SH-SY5Y (cell line): ENCODE results near the gene ADAMTS10.

Experiments used
- GATA2 ChIP-seq: IDR thresholded peaks from 2 replicates; pipeline ENCODE4 v1.6.1; 2011; ENCODE audit warnings: mild to moderate bottlenecking, low read depth, low read length
- GATA3 ChIP-seq: IDR thresholded peaks from 2 replicates; pipeline ENCODE4 v1.6.1; 2011; ENCODE audit warnings: low read depth, mild to moderate bottlenecking, low read length, moderate library complexity

Gene ADAMTS10

GRCh38 chr19:8638078-8638619 lies 27.6 kb upstream of the ADAMTS10 start:
- TF ChIP-seq GATA2, result no peak
- TF ChIP-seq GATA3, result no peak

- no peak for TF ChIP-seq GATA2
Observed at GRCh38 chr19:8635422-8635821, 24.9 kb upstream of the ADAMTS10 start.

DNA sequence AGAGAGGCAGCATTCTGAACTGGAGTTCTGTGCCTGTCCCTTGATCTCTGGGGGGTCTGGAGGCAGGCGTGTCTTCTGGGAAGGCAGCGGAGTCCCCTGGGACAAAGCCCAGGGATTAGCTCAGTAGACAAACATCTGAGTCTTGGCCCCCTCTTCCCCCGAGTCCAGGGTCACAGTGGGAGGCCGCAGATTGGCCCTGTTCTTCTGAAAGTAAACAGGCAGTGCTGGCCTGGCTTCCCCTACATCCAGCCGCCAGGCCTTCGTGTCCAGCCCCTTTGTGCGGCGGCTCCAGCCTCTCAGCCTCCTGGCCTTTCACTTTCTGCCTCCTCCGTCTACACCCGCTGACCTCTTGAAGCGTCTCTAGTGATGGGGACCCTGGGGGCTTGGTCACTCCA lies 20.9 kb upstream of the ADAMTS10 start:
- TF ChIP-seq GATA2 (no peak), GATA3 (no peak)

DNA sequence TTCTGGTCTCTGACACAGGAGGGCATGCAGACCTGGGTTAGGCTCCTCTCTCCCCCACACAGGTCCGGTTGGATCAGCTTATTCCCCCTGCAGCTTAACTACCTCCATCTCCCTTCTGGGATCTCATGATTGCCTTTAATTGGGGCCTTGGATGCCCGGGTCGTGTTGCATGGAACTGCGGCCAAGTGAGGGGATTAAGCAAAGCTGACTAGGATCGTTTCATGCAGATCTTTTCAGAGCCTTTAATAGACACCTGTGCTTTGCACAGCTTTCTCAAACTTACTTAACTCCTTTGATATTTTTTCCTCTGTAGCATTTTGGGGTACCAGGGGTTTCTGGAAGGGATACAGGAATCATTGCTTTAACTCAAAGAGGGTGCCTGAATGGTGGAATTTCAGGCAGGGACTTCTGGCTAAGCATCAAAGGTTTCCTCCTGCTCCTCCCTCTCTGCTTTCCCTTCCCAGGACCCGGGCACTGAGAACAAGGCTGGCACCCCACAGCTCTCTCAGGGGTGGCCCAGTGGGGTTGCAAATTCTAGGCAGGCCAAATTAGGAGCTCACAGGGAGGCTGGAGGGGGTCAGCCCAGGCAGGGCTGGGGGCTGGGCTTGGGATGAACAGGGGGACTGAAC lies 20.4 kb upstream of the ADAMTS10 start:
- no peak for TF ChIP-seq GATA3
- TF ChIP-seq GATA2, result no peak

DNA sequence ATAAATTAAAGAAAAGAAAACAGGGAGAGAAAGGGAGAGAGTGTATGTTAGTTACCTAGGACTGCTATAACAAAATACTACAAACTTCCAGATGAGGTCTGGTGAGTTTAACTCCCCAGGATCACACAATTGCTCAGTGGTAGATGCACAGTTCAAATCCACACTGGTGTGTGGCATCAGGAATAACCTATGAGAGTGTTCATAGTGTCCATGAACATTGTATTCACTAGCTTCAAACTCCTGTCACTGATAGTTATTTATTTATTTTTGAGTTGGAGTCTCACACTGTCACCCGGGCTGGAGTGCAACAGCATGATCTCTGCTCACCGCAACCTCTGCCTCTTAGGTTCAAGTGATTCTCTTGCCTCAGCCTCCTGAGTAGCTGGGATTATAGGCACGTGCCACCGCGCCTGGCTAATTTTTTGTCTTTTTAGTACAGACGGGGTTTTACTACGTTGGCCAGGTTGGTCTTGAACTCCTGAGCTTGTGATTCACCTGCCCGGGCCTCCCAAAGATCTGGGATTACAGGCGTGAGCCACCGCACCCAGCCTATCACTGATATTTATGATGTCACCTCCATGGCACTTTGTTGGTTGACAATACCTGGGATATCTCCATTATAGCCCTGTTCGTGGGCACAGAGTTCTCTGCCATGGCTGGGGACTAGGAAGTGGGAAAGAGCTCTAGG lies 19.6 kb upstream of the ADAMTS10 start, which contains the start of gene NFILZ:
TSS of gene NFILZ (plus strand) at position 638 of the 688 bp plus-strand sequence. CDS start 46,133 bp downstream, outside the sequence.
- no peak for TF ChIP-seq GATA2
- no peak for TF ChIP-seq GATA3

DNA sequence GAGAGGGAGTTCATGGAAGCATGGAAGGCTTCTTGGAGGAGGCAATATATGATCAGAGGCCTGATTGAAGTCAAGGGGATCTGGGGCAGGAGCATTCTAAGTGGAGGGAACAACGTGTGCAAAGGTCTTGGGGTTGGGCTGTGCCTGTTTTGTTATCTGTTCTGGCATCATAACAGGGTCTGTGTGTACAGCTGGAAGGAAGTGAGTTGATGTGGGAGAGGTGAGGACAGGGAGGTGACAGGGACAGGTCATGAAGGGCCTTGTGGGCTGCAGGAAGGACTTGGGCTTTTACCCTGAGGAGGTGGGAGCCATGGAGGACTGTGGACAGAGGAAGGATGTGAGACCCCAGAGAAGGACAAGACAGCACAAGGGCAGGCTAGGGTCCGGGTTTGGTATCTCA lies 18.7 kb upstream of the ADAMTS10 start:
- TF ChIP-seq GATA3, result no peak
- TF ChIP-seq GATA2, result no peak

DNA sequence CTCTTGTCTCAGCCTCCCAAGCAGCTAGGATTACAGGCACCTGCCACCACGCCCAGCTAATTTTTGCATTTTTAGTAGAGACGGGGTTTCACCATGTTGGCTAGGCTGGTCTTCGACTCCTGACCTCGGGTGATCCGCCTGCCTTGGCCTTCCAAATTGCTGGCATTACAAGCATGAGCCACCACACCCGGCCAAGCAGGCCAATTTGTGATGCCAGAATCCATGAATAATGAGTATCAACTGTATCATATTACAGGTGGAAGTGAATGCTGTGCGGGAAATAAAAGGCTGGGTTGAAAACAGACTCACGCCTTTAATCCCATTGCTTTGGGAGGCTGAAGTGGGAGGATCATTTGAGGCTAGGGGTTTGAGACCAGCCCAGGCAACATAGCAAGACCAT lies 16.3 kb upstream of the ADAMTS10 start:
- TF ChIP-seq GATA3, result no peak

DNA sequence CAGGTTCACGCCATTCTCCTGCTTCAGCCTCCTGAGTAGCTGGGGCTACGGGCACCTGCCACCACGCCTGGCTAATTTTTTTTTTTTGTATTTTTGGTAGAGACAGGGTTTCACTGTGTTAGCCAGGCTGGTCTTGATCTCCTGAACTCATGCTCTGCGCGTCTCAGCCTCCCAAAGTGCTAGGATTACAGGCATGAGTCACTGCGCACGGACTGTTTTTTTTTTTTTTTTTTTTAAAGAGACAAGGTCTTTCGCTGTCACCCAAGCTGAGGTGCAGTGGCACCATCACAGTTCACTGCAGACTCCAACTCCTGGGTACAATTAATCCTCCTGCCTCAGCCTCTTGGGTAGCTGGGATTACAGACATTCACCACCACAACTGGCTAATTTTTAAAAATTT lies 8.2 kb upstream of the ADAMTS10 start:
- TF ChIP-seq GATA3, result no peak
- TF ChIP-seq GATA2, result no peak

- no peak for TF ChIP-seq GATA3
- no peak for TF ChIP-seq GATA2
Observed at GRCh38 chr19:8617984-8618383, 7.5 kb upstream of the ADAMTS10 start.

DNA sequence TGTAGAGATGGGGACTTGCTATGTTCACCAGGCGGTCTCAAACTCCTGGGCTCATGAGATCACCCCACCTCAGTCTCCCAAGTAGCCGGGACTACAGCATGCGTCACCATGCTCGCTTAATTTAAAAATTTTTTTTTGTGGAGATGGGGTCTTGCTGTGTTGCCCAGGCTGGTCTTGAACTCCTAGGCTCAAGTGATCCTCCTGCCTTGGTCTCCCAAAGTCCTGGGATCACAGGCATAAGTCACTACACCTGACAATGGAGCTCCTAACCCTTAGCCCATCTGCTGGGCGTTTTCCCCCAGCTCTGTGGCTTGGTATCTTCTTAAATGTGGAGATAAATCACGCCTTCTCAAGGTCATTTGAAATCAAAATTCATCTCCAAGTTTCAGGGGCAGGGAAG lies 6.3 kb upstream of the ADAMTS10 start:
- TF ChIP-seq GATA3 (no peak), GATA2 (no peak)

GRCh38 chr19:8615813-8616596 lies 5.5 kb upstream of the ADAMTS10 start:
- no peak for TF ChIP-seq GATA3
- no peak for TF ChIP-seq GATA2

DNA sequence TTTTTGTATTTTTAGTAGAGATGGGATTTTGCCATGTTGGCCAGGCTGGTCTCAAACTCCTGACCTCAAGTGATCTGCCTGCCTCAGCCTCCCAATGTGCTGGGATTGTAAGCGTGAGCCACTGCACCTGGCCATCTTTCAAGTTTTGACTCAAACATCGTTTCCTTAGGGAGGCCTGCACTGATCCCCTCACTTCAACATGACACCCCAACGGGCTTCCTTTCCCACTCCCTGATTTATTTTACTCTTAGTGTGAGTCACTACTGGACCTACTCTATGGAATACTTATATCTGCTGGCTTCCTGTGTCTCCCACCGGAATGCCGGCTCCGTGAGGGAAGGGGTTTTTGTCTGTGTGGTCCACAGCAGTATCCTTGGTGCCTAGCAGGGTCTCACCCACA lies 4.5 kb upstream of the ADAMTS10 start:
- TF ChIP-seq GATA3 (no peak), GATA2 (no peak)

DNA sequence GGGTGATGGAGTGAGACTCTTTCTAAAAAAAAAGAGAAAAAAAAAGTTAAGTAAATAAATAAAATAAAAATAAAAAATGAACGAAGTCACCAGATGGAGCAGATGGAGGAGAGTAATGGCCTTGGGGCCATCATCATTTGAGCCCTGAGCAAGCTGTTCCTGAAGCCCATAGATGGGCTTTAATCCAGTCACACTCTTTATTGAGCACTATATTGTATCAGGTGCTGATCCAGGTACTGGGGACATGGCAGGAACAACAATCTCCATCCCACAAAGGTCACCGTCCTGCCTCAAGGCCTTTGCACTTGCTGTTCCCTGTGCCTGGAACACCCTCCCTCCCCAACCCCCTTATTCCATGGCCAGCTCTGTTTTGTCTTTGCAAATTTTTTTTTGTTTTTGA lies 3.9 kb upstream of the ADAMTS10 start:
- no peak for TF ChIP-seq GATA3
- no peak for TF ChIP-seq GATA2

- no peak for TF ChIP-seq GATA3
- TF ChIP-seq GATA2, result no peak
Observed at GRCh38 chr19:8612807-8613171, 2.3 kb upstream of the ADAMTS10 start.
